Mammary epithelial cell (primary cell): Measurements from ENCODE around the gene SCNN1A.

Experiments
- EZH2 ChIP-seq: IDR thresholded peaks from 2 replicates; pipeline ENCODE4 v1.6.1; 2012; ENCODE audit warnings: low read length, inconsistent platforms, borderline replicate concordance
- TF ChIP-seq, protein P1 (sequence below), 2 donors: IDR thresholded peaks in 1 of 2; conservative IDR thresholded peaks in 1 of 2; 2 replicates each; pipeline ENCODE4 v1.5.1; 2011 to 2012; ENCODE audit warnings: inconsistent platforms in 2 of 2, low read length in 2 of 2, mild to moderate bottlenecking in 2 of 2, control low read depth in 1 of 2, low read depth in 1 of 2; ENCODE audit not compliant: insufficient read depth in 1 of 2; ENCODE audit errors: extremely low read depth in 1 of 2

DNA sequence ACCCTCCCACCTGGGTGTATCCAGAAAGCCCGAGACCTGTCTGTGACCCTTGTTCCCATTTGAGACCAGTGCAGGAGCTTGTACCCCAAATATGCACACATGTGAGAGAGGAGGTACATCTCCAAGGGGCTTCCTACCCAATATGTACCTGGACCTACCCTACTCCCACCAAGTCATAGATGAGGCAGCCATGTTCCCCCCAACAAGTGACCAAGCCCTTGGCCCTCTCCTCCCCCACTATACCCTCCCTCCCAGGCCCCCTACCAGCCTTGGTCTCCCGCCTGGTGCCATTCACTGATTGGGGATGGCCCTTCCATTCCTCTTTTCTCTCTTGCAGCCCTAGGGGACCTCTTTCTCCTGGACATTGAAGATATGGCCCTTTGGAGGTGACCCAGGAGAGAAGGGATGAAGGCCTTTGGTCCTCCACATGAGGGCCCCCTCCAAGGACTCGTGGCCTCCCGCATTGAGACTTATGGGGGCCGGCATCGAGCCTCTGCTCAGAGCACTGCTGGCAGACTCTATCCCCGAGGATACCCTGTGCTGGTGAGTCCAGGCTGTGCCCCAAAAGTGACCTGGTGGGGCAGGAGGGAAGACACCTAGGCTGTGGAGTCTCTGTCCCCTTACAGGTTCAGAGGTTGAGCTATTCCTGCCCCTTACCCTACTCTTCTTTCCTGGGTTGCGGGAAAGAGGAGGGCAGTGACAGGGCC lies 63.4 kb downstream of the SCNN1A start:
- TF ChIP-seq, protein P1, sequence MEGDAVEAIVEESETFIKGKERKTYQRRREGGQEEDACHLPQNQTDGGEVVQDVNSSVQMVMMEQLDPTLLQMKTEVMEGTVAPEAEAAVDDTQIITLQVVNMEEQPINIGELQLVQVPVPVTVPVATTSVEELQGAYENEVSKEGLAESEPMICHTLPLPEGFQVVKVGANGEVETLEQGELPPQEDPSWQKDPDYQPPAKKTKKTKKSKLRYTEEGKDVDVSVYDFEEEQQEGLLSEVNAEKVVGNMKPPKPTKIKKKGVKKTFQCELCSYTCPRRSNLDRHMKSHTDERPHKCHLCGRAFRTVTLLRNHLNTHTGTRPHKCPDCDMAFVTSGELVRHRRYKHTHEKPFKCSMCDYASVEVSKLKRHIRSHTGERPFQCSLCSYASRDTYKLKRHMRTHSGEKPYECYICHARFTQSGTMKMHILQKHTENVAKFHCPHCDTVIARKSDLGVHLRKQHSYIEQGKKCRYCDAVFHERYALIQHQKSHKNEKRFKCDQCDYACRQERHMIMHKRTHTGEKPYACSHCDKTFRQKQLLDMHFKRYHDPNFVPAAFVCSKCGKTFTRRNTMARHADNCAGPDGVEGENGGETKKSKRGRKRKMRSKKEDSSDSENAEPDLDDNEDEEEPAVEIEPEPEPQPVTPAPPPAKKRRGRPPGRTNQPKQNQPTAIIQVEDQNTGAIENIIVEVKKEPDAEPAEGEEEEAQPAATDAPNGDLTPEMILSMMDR (conservative IDR thresholded peaks at IDR 0.05 in 1 of 2, IDR thresholded peaks at IDR 0.05 in 1 of 2; ENCODE audit: extremely low read depth in 1 of 2, insufficient read depth in 1 of 2, low read depth in 1 of 2, low read length in 2 of 2) = no peak
- no peak for TF ChIP-seq EZH2
